ENCODE measurements around the gene TACC2. TPM values are rescaled to one million over a fixed set of nuclear protein-coding genes. Genes with fewer than 3 reads are reported as not detected.
"Not testable (repeated sequence)": the region's sequence is repeated elsewhere in the genome, so short reads cannot be mapped to it uniquely, and the experiment has no call there.

Gene TACC2
- total and polyA plus RNA-seq, 2 donors, result 21.2 to 82.7 TPM

DNA sequence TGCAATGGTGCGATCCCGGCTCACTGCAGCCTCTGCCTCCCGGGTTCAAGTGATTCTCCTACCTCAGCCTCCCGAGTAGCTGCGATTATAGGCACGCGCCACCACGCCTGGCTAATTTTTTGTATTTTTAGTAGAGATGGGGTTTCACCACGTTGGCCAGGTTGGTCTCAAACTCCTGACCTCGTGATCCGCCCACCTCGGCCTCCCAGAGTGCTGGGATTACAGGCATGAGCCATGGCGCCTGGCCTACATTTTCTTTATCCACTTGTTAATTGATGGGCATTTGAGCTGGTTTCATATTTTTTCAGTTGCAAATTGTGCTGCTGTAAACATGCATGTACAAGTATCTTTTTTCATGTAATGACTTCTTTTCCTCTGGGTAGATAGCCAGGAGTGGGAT lies 119.8 kb downstream of the TACC2 start:
- H3K36me3 ChIP-seq (ENCODE audit: insufficient read depth); DNase-seq (ENCODE audit: extremely low spot score); H3K4me1 ChIP-seq (ENCODE audit: insufficient read depth); H3K4me3 ChIP-seq (ENCODE audit: low read depth, low read length); H3K27ac ChIP-seq (ENCODE audit: low read depth): not testable (repeated sequence)
- 95% methylated on average over 13 of the region's 13 CpGs for WGBS

GRCh38 chr10:122112021-122112616 lies 123.2 kb downstream of the TACC2 start:
- Histone ChIP-seq H3K27ac (ENCODE audit: low read depth) (peak overlapping the region; percentile 95), H3K4me3 (ENCODE audit: low read depth, low read length) (peak overlapping the region; percentile 46), H3K36me3 (ENCODE audit: insufficient read depth) (no peaks in the 10 kb centered on the region), H3K4me1 (ENCODE audit: insufficient read depth) (no peaks in the 10 kb centered on the region)
- WGBS, result 23% methylated on average over 12 of the region's 12 CpGs
- no peak for DNase-seq (ENCODE audit: extremely low spot score)

- WGBS, result under 1% methylated on average over 61 of the region's 63 CpGs
- Histone ChIP-seq H3K4me1 (ENCODE audit: insufficient read depth) (no peaks in the 10 kb centered on the region), H3K27ac (ENCODE audit: low read depth) (peak overlapping the region; percentile 95), H3K4me3 (ENCODE audit: low read depth, low read length) (peak overlapping the region; percentile 46), H3K36me3 (ENCODE audit: insufficient read depth) (no peaks in the 10 kb centered on the region)
- peak; percentile 59 for DNase-seq (ENCODE audit: extremely low spot score)
Observed at GRCh38 chr10:122112625-122113160, 123.7 kb downstream of the TACC2 start.

GRCh38 chr10:122113161-122113944 lies 124.4 kb downstream of the TACC2 start:
- H3K27ac ChIP-seq (ENCODE audit: low read depth), result peak overlapping the region; percentile 95
- H3K4me3 ChIP-seq (ENCODE audit: low read depth, low read length), result peak overlapping the region; percentile 46
- under 1% methylated on average over 77 of the region's 77 CpGs for WGBS
- H3K36me3 ChIP-seq (ENCODE audit: insufficient read depth), result no peaks in the 10 kb centered on the region
- H3K4me1 ChIP-seq (ENCODE audit: insufficient read depth), result no peaks in the 10 kb centered on the region
- peak; percentile 26 for DNase-seq (ENCODE audit: extremely low spot score)

GRCh38 chr10:122113945-122114747 lies 125.2 kb downstream of the TACC2 start:
- Histone ChIP-seq H3K4me3 (ENCODE audit: low read depth, low read length) (peak overlapping the region; percentile 46), H3K36me3 (ENCODE audit: insufficient read depth) (no peaks in the 10 kb centered on the region), H3K27ac (ENCODE audit: low read depth) (peak overlapping the region; percentile 95), H3K4me1 (ENCODE audit: insufficient read depth) (no peaks in the 10 kb centered on the region)
- DNase-seq (ENCODE audit: extremely low spot score), result no peak
- 31% methylated on average over 18 of the region's 18 CpGs for WGBS

DNA sequence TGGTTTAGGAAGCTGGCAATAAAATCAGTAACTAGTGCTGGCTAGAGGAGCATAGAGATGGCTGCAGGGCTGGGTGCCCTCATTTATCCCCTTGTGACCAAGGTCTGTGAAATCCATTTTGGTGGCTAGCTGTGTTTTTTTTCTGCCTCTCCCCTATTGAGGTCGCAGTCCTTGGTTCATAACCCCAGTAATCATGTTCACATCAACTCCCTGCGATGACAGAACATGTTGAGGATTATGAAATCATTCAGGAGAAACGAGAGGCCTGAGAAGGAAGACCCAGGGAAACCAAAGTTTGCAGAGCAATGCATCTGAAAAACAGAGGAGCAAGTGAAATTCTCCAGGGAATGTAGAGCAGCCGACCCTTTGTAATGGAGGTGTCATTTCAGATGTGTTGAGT lies 126.9 kb downstream of the TACC2 start:
- Histone ChIP-seq H3K36me3 (ENCODE audit: insufficient read depth) (no peaks in the 10 kb centered on the region), H3K4me3 (ENCODE audit: low read depth, low read length) (no peak overlapping the region), H3K27ac (ENCODE audit: low read depth) (no peak overlapping the region), H3K4me1 (ENCODE audit: insufficient read depth) (no peaks in the 10 kb centered on the region)
- 55% methylated on average over 4 of the region's 4 CpGs for WGBS
- no peak for DNase-seq (ENCODE audit: extremely low spot score)

DNA sequence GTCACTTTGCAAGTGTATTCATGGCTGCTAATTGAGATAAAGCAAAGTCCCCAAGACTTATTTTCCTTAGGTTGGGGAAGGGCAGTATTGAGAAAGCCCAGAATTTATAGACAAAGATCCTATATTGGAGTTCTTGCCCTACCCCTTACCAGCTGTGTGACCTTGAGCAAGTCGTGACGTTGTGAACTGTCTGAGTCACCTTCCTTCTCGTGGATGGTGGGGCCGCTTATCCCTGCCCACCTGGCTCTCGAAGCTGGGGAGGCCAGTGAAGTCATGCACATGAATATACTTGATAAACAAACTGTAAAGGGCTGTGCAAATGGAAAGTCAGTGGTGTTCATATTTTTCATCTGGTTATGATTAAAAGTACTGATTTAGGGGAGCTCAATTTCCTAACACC lies 127.4 kb downstream of the TACC2 start:
- 51% methylated on average over 5 of the region's 5 CpGs for WGBS
- no peak overlapping the region for H3K27ac ChIP-seq (ENCODE audit: low read depth)
- DNase-seq (ENCODE audit: extremely low spot score), result no peak
- H3K4me3 ChIP-seq (ENCODE audit: low read depth, low read length), result no peak overlapping the region
- no peaks in the 10 kb centered on the region for H3K4me1 ChIP-seq (ENCODE audit: insufficient read depth)
- H3K36me3 ChIP-seq (ENCODE audit: insufficient read depth), result no peaks in the 10 kb centered on the region

GRCh38 chr10:122117475-122117874 lies 128.5 kb downstream of the TACC2 start:
- Histone ChIP-seq H3K4me3 (ENCODE audit: low read depth, low read length) (no peak overlapping the region), H3K27ac (ENCODE audit: low read depth) (no peak overlapping the region), H3K36me3 (ENCODE audit: insufficient read depth) (no peaks in the 10 kb centered on the region), H3K4me1 (ENCODE audit: insufficient read depth) (no peaks in the 10 kb centered on the region)
- no peak for DNase-seq (ENCODE audit: extremely low spot score)
- 96% methylated on average over 4 of the region's 4 CpGs for WGBS

- H3K36me3 ChIP-seq (ENCODE audit: insufficient read depth), result no peaks in the 10 kb centered on the region
- 85% methylated on average over 22 of the region's 22 CpGs for WGBS
- no peak for DNase-seq (ENCODE audit: extremely low spot score)
Observed at GRCh38 chr10:122120008-122120744, 131.2 kb downstream of the TACC2 start.

DNA sequence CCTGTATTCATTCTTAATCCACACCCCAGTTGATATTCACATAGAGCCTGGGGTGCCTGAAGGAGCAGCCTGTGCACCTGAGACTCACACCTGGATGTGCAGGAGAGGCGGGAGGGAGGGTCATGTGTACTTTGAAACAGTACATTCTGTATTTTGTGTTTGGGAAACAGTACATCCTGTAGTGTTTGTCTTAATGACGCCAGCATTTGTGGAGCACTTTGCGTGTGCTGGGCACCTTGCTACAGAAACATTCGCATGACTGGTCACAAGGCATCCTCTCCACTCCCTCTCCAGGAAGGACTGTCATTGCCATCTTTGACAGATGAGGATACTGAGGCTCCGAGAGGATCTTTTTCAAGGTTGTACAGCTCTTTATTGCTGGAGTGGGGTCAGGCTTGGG lies 132.1 kb downstream of the TACC2 start:
- no peaks in the 10 kb centered on the region for H3K4me1 ChIP-seq (ENCODE audit: insufficient read depth)
- H3K36me3 ChIP-seq (ENCODE audit: insufficient read depth), result no peaks in the 10 kb centered on the region
- 93% methylated on average over 5 of the region's 5 CpGs for WGBS
- no peak overlapping the region for H3K4me3 ChIP-seq (ENCODE audit: low read depth, low read length)
- no peak for DNase-seq (ENCODE audit: extremely low spot score)
- H3K27ac ChIP-seq (ENCODE audit: low read depth), result no peak overlapping the region

More at GRCh38 chr10:122120008-122120744, 131.2 kb downstream of the TACC2 start:
- Histone ChIP-seq H3K27ac (ENCODE audit: low read depth) (no peak overlapping the region), H3K4me1 (ENCODE audit: insufficient read depth) (no peaks in the 10 kb centered on the region), H3K4me3 (ENCODE audit: low read depth, low read length) (no peak overlapping the region)

DNA sequence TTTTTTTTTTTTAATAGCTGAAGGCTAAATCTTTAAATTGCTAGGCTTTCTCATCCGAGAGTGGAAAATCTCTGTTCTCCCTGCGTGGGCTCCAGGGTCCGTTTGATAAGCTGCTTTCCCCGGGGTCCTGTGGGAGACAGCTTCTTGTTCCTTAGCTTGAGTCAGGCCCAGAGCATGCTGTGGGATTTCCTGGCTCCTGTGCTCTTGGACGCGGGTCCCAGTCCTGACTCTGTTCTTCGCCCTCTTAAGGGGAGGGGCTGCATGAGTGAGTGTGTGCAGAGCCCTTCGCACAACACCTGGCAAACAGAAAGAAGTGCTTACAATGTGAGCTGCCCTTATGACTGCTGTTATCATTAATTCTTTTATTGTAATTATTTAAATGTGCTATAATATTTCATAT lies 133.5 kb downstream of the TACC2 start:
- WGBS, result 76% methylated on average over 8 of the region's 8 CpGs
- no peak for DNase-seq (ENCODE audit: extremely low spot score)
- Histone ChIP-seq H3K36me3 (ENCODE audit: insufficient read depth) (no peaks in the 10 kb centered on the region), H3K27ac (ENCODE audit: low read depth) (no peak overlapping the region), H3K4me1 (ENCODE audit: insufficient read depth) (no peaks in the 10 kb centered on the region), H3K4me3 (ENCODE audit: low read depth, low read length) (no peak overlapping the region)

GRCh38 chr10:122123186-122123585 lies 134.2 kb downstream of the TACC2 start:
- 78% methylated on average over 8 of the region's 8 CpGs for WGBS
- Histone ChIP-seq H3K27ac (ENCODE audit: low read depth) (no peak overlapping the region), H3K36me3 (ENCODE audit: insufficient read depth) (no peaks in the 10 kb centered on the region), H3K4me3 (ENCODE audit: low read depth, low read length) (no peak overlapping the region), H3K4me1 (ENCODE audit: insufficient read depth) (no peaks in the 10 kb centered on the region)
- DNase-seq (ENCODE audit: extremely low spot score), result no peak

DNA sequence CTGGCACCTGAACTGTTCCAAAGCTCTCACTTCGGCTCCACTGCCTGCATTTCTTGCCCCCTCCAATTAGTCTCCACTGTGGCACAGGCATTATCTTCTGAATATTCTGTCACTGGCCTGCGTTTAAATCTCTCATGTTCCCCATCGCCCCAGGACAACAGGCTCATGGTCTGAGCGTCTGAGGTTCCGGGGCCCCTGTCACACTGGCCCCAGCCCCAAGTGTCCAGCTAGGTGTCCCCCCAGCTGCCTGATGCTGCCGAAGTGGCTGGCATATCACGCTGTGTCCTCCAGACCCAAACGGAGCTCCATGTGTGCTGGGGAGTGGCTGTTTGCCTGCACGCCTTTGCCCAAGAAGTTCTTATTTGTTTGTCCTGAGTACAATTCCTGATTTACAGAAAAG lies 135.4 kb downstream of the TACC2 start:
- H3K27ac ChIP-seq (ENCODE audit: low read depth), result no peak overlapping the region

More for the DNA sequence above, 135.4 kb downstream of the TACC2 start:
- no peak overlapping the region for H3K4me3 ChIP-seq (ENCODE audit: low read depth, low read length)
- no peaks in the 10 kb centered on the region for H3K36me3 ChIP-seq (ENCODE audit: insufficient read depth)
- no peak for DNase-seq (ENCODE audit: extremely low spot score)
- 88% methylated on average over 9 of the region's 9 CpGs for WGBS
- H3K4me1 ChIP-seq (ENCODE audit: insufficient read depth), result no peaks in the 10 kb centered on the region
